Neutrophil (primary cell): ENCODE results near the gene RAB6B.

Source experiments
- H3K27ac ChIP-seq: fragments of 200-600 bp; sonication (generic); 2 replicates; pipeline ENCODE4 v1.5.1; 2016; ENCODE audit warnings: mild to moderate bottlenecking, moderate library complexity
- H3K27me3 ChIP-seq: fragments of 200-600 bp; sonication (generic); 2 replicates; pipeline ENCODE4 v1.6.0; 2016; ENCODE audit warnings: mild to moderate bottlenecking
- H3K36me3 ChIP-seq: fragments of 200-600 bp; sonication (generic); 2 replicates; pipeline ENCODE4 v1.5.1; 2017
- H3K4me1 ChIP-seq, 2 experiments: fragments of 200-600 bp in 1 of 2; sonication (generic) in 1 of 2; 1 replicate in 1 of 2; 2 replicates in 1 of 2; pipeline versions ENCODE4 v1.5.1 to v1.6.1; 2013 to 2016; ENCODE audit warnings: low read depth in 1 of 2, low read length in 1 of 2, mild to moderate bottlenecking in 1 of 2, moderate library complexity in 1 of 2; ENCODE audit not compliant: control insufficient read depth in 1 of 2, insufficient read depth in 1 of 2
- H3K4me3 ChIP-seq, 2 experiments: fragments of 200-600 bp in 1 of 2; sonication (generic) in 1 of 2; 1 replicate in 1 of 2; 2 replicates in 1 of 2; pipeline ENCODE4 v1.5.1; 2013 to 2016; ENCODE audit warnings: low read depth in 1 of 2, low read length in 1 of 2, mild to moderate bottlenecking in 1 of 2, moderate library complexity in 1 of 2
- H3K9me3 ChIP-seq: fragments of 200-600 bp; sonication (generic); 2 replicates; pipeline ENCODE4 v1.5.1; 2016
- CTCF ChIP-seq: fragments of 200-600 bp; sonication (generic); IDR thresholded peaks from 2 replicates; pipeline ENCODE4 v1.5.1; 2016; ENCODE audit warnings: antibody characterized with exemption

The RAB6B gene

GRCh38 chr3:133841196-133841595, 54.5 kb downstream of the RAB6B start:
- no peak for TF ChIP-seq CTCF

GRCh38 chr3:133840767-133841166, 54.9 kb downstream of the RAB6B start:
- H3K27me3 ChIP-seq: no peaks in the 10 kb centered on the region
- H3K4me1 ChIP-seq: no peaks in the 10 kb centered on the region
- H3K9me3 ChIP-seq: no peaks in the 10 kb centered on the region
- no peak overlapping the region for H3K4me3 ChIP-seq
- H3K36me3 ChIP-seq: no peaks in the 10 kb centered on the region
- TF ChIP-seq CTCF: no peak
- H3K27ac ChIP-seq: no peak overlapping the region

More at GRCh38 chr3:133841196-133841595, 54.5 kb downstream of the RAB6B start:
- Histone ChIP-seq H3K9me3 (no peaks in the 10 kb centered on the region), H3K36me3 (no peaks in the 10 kb centered on the region), H3K4me1 (no peaks in the 10 kb centered on the region), H3K27me3 (no peaks in the 10 kb centered on the region), H3K4me3 (no peak overlapping the region), H3K27ac (no peak overlapping the region)

GRCh38 chr3:133840055-133840737, 55.5 kb downstream of the RAB6B start:
- H3K4me3 ChIP-seq: no peak overlapping the region
- H3K4me1 ChIP-seq: no peaks in the 10 kb centered on the region
- TF ChIP-seq CTCF: no peak
- H3K9me3 ChIP-seq: no peaks in the 10 kb centered on the region
- no peaks in the 10 kb centered on the region for H3K27me3 ChIP-seq
- H3K27ac ChIP-seq: no peak overlapping the region
- H3K36me3 ChIP-seq: no peaks in the 10 kb centered on the region

GRCh38 chr3:133838916-133839800, 56.5 kb downstream of the RAB6B start:
- Histone ChIP-seq H3K9me3 (no peaks in the 10 kb centered on the region), H3K4me1 (no peaks in the 10 kb centered on the region), H3K4me3 (no peak overlapping the region), H3K27ac (no peak overlapping the region), H3K36me3 (no peaks in the 10 kb centered on the region), H3K27me3 (no peaks in the 10 kb centered on the region)
- no peak for TF ChIP-seq CTCF

- Histone ChIP-seq H3K27ac (no peak overlapping the region), H3K4me1 (no peaks in the 10 kb centered on the region), H3K36me3 (no peaks in the 10 kb centered on the region), H3K9me3 (no peaks in the 10 kb centered on the region), H3K4me3 (no peak overlapping the region), H3K27me3 (no peaks in the 10 kb centered on the region)
- TF ChIP-seq CTCF: no peak
Measured at GRCh38 chr3:133838296-133838789, 57.3 kb downstream of the RAB6B start.
